MM.1S (cell line): ENCODE data around the gene PDE1C.

Experiments
- DNase-seq: peaks from one replicate; pipeline ENCODE4 v3.0.0-alpha.2; 2015
- H2AFZ ChIP-seq: fragments of 300-600 bp; sonication (generic); 2 replicates; pipeline ENCODE4 v1.6.0; 2016; ENCODE audit warnings: antibody characterized with exemption, low read length
- H3F3A ChIP-seq: fragments of 300-600 bp; sonication (generic); 2 replicates; pipeline ENCODE4 v1.6.1; 2016; ENCODE audit warnings: mild to moderate bottlenecking, antibody characterized with exemption, low read length, moderate library complexity, mixed read lengths; ENCODE audit not compliant: insufficient read depth
- H3K27ac ChIP-seq: fragments of 300-600 bp; sonication (generic); 2 replicates; pipeline ENCODE4 v1.5.1; 2016; ENCODE audit warnings: mild to moderate bottlenecking, low read length
- H3K27me3 ChIP-seq: fragments of 300-600 bp; sonication (generic); replicated peaks from 2 replicates; pipeline ENCODE4 v1.6.0; 2016; ENCODE audit warnings: low read length; ENCODE audit not compliant: insufficient read depth
- H3K36me3 ChIP-seq: fragments of 300-600 bp; sonication (generic); replicated peaks from 2 replicates; pipeline ENCODE4 v1.6.1; 2016; ENCODE audit warnings: mild to moderate bottlenecking, low read length, mixed read lengths; ENCODE audit not compliant: insufficient read depth
- H3K4me1 ChIP-seq: fragments of 300-600 bp; sonication (generic); 2 replicates; pipeline ENCODE4 v1.6.1; 2016; ENCODE audit warnings: low read length, mixed read lengths
- H3K4me2 ChIP-seq: fragments of 300-600 bp; sonication (generic); 2 replicates; pipeline ENCODE4 v1.6.0; 2016; ENCODE audit warnings: low read depth, low read length
- H3K4me3 ChIP-seq: fragments of 300-600 bp; sonication (generic); 2 replicates; pipeline ENCODE4 v1.5.1; 2016; ENCODE audit warnings: low read length, mixed read lengths
- H3K79me2 ChIP-seq: fragments of 300-600 bp; sonication (generic); 2 replicates; pipeline ENCODE4 v1.6.1; 2016; ENCODE audit warnings: mixed run types, low read length, mixed read lengths
- H3K9ac ChIP-seq: fragments of 300-600 bp; sonication (generic); 2 replicates; pipeline ENCODE4 v1.6.1; 2016; ENCODE audit warnings: low read length, mixed read lengths
- H3K9me2 ChIP-seq: fragments of 300-600 bp; sonication (generic); replicated peaks from 2 replicates; pipeline ENCODE4 v1.6.1; 2016; ENCODE audit warnings: mild to moderate bottlenecking, low read length, mixed read lengths; ENCODE audit not compliant: insufficient read depth
- H3K9me3 ChIP-seq: fragments of 300-600 bp; sonication (generic); replicated peaks from 2 replicates; pipeline ENCODE4 v1.6.1; 2016; ENCODE audit warnings: mild to moderate bottlenecking, low read length, mixed read lengths; ENCODE audit not compliant: insufficient read depth
- H4K20me1 ChIP-seq: fragments of 300-600 bp; sonication (generic); 2 replicates; pipeline ENCODE4 v1.6.1; 2016; ENCODE audit warnings: mild to moderate bottlenecking, low read length, moderate library complexity, mixed read lengths; ENCODE audit not compliant: insufficient read depth
- EZH2 ChIP-seq: fragments of 300-600 bp; sonication (generic); optimal IDR thresholded peaks from 2 replicates; pipeline ENCODE3; 2017; ENCODE audit warnings: low read depth, mild to moderate bottlenecking, antibody characterized with exemption, low read length, mixed read lengths
- EZH2phosphoT487 ChIP-seq: fragments of 300-600 bp; sonication (generic); IDR thresholded peaks from 2 replicates; pipeline ENCODE4 v1.6.1; 2018; ENCODE audit warnings: antibody characterized with exemption, low read length
- TF ChIP-seq, protein P1 (sequence below): fragments of 300-600 bp; sonication (generic); IDR thresholded peaks from 2 replicates; pipeline ENCODE4 v1.5.1; 2016; ENCODE audit warnings: antibody characterized with exemption, low read length, mixed read lengths

PDE1C gene

DNA sequence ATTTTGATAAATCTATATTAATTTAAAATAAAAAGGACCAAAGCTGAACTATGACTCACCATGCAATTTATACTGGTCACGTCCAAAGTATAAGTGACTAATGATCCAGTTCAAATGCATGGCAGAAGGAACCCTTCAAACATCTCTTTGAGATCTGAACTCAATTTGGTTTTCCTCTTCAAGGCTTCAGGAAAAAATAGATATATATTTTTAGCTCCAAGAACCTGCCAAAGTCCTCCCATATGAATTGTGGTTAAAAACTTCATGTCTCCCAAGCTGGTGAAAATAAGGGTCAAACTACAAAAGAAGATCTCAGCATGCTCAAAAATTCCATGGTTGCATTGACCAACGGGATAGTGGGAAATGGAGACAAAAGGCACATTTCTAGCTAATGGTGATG is 34.6 kb upstream of the PDE1C start:
- Histone ChIP-seq H3K27ac (no peak overlapping the region), H3K9ac (no peak overlapping the region), H3K36me3 (no peaks in the 10 kb centered on the region), H3K4me1 (no peaks in the 10 kb centered on the region), H3K9me3 (no peaks in the 10 kb centered on the region), H4K20me1 (no peaks in the 10 kb centered on the region), H3K4me2 (no peak overlapping the region), H3K79me2 (no peaks in the 10 kb centered on the region), H3K9me2 (no peaks in the 10 kb centered on the region), H3F3A (no peaks in the 10 kb centered on the region), H3K27me3 (no peaks in the 10 kb centered on the region), H2AFZ (no peak overlapping the region), H3K4me3 (no peak overlapping the region)
- no peak for DNase-seq
- no peak for TF ChIP-seq EZH2phosphoT487
- TF ChIP-seq, protein P1, sequence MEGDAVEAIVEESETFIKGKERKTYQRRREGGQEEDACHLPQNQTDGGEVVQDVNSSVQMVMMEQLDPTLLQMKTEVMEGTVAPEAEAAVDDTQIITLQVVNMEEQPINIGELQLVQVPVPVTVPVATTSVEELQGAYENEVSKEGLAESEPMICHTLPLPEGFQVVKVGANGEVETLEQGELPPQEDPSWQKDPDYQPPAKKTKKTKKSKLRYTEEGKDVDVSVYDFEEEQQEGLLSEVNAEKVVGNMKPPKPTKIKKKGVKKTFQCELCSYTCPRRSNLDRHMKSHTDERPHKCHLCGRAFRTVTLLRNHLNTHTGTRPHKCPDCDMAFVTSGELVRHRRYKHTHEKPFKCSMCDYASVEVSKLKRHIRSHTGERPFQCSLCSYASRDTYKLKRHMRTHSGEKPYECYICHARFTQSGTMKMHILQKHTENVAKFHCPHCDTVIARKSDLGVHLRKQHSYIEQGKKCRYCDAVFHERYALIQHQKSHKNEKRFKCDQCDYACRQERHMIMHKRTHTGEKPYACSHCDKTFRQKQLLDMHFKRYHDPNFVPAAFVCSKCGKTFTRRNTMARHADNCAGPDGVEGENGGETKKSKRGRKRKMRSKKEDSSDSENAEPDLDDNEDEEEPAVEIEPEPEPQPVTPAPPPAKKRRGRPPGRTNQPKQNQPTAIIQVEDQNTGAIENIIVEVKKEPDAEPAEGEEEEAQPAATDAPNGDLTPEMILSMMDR = no peak
- no peak for TF ChIP-seq EZH2

DNA sequence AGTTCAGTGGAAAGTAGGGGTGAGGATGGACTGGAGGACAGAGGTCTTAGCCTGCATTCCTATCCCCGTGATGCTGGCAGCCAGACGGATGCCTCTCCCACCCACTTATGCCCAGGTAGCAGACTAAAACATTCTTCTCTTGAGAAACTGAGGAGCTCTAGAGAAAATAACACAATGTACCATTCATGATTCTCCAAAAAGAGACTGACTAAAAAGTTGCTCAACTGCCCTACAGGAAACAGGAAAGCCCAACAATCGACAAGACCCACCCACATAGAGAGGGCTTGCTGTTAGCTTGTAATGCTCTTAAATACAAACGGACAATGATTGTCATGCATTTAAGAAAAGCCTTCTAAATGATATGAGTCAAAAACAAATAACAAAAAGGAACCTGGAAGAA is 33.2 kb upstream of the PDE1C start:
- Histone ChIP-seq H3K79me2 (no peaks in the 10 kb centered on the region), H3K4me2 (no peak overlapping the region), H3K9me2 (no peaks in the 10 kb centered on the region), H4K20me1 (no peaks in the 10 kb centered on the region), H3K36me3 (no peaks in the 10 kb centered on the region), H3K4me1 (no peaks in the 10 kb centered on the region), H3K9me3 (no peaks in the 10 kb centered on the region), H3K27me3 (no peaks in the 10 kb centered on the region), H3K27ac (no peak overlapping the region), H2AFZ (no peak overlapping the region), H3K4me3 (no peak overlapping the region), H3F3A (no peaks in the 10 kb centered on the region), H3K9ac (no peak overlapping the region)
- TF ChIP-seq EZH2phosphoT487 (no peak), EZH2 (no peak)
- TF ChIP-seq, protein P1 = no peak
- no peak for DNase-seq

- H3K36me3 ChIP-seq = no peaks in the 10 kb centered on the region
- TF ChIP-seq EZH2 = no peak
- TF ChIP-seq, protein P1 = no peak
- TF ChIP-seq EZH2phosphoT487 = no peak
- H3K4me1 ChIP-seq = no peaks in the 10 kb centered on the region
- no peaks in the 10 kb centered on the region for H3F3A ChIP-seq
- H3K9me2 ChIP-seq = no peaks in the 10 kb centered on the region
- no peak overlapping the region for H3K4me2 ChIP-seq
- no peaks in the 10 kb centered on the region for H3K27me3 ChIP-seq
- H4K20me1 ChIP-seq = no peaks in the 10 kb centered on the region
- no peaks in the 10 kb centered on the region for H3K9me3 ChIP-seq
- no peaks in the 10 kb centered on the region for H3K79me2 ChIP-seq
- DNase-seq = no peak
- H3K27ac ChIP-seq = no peak overlapping the region
- H2AFZ ChIP-seq = no peak overlapping the region
- no peak overlapping the region for H3K4me3 ChIP-seq
- no peak overlapping the region for H3K9ac ChIP-seq
Measured at GRCh38 chr7:32102432-32102873, 32.2 kb upstream of the PDE1C start.
